8988T (cell line): ENCODE measurements around the gene HOXD8.

Source experiments
- DNase-seq: peaks from one replicate; pipeline ENCODE4 v3.0.0; 2011

Gene HOXD8

GRCh38 chr2:176160986-176161824, 31.7 kb downstream of the HOXD8 start:
- no peak for DNase-seq

- no peak for DNase-seq
Measured at GRCh38 chr2:176161825-176162626, 32.5 kb downstream of the HOXD8 start.

GRCh38 chr2:176162911-176163671, 33.6 kb downstream of the HOXD8 start:
- DNase-seq = no peak

DNA sequence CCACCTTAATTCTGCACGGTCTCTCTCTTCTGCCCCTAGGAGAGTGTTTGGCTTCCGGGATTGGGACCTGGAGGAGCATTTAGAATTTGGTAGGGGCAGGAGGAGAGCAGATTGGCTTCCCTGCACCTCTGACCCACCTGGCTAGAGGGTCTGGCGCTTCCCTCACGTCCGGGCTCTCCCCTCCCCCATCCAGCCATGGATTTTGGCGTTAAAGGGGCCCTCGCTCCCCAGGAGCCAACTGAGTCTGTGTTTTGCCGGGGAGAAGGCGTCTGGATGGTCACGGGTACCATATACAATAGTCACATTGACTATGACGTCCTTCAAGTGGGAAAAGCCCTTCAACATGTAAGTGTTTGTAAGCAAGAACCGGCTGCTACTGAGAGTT, 34.2 kb downstream of the HOXD8 start:
- no peak for DNase-seq

DNA sequence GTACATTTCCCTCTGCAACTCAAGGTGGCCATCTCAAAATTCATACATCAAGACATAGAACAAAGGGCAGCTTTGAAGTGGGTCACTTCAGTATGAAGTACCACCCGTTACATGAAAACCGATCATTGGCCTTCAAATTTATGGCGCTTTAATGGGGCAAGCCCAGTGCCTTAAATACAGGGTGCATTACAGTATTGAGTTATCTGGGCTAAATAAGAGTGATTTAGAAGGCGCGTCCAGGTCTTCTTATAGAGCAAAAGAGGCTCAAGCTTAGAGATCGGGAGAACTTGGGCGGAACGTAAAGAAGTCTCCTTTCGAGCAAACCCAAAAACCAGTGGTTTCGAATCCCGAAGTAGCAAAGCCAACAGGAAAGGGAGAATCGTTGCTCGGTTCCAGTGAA, 34.7 kb downstream of the HOXD8 start:
- no peak for DNase-seq

- DNase-seq = no peak
Measured at GRCh38 chr2:176164611-176165369, 35.3 kb downstream of the HOXD8 start.

- DNase-seq = no peak
Measured at GRCh38 chr2:176165370-176166050, 36.0 kb downstream of the HOXD8 start.

DNA sequence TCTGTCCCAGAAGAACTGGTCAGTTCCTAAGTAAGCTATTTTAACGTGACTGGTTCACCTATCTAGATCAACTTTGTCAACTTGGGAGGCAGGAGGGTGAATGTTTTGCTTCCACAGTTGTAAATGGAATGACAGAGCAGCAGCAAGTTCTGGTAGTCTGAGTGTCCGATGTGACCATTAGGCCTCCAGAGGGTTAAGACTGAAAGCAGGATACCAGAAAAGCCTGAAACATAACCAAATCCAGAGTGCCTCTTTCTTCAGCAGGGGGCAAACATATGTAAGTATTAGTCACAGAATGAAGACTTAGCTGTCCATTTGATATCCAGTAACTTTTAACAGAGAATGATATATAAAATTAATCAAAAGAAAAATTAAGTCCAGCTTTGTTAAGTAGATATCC, 36.8 kb downstream of the HOXD8 start:
- no peak for DNase-seq

- no peak for DNase-seq
Measured at GRCh38 chr2:176167398-176167797, 37.9 kb downstream of the HOXD8 start.

DNA sequence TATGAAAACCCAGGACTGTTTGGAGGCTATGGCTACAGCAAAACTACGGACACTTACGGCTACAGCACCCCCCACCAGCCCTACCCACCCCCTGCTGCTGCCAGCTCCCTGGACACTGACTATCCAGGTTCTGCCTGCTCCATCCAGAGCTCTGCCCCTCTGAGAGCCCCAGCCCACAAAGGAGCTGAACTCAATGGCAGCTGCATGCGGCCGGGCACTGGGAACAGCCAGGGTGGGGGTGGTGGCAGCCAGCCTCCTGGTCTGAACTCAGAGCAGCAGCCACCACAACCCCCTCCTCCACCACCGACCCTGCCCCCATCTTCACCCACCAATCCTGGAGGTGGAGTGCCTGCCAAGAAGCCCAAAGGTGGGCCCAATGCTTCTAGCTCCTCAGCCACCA, 39.7 kb downstream of the HOXD8 start:
- no peak for DNase-seq

GRCh38 chr2:176169711-176170110, 40.2 kb downstream of the HOXD8 start:
- no peak for DNase-seq

- DNase-seq = no peak
Measured at GRCh38 chr2:176170602-176171305, 41.2 kb downstream of the HOXD8 start.

DNA sequence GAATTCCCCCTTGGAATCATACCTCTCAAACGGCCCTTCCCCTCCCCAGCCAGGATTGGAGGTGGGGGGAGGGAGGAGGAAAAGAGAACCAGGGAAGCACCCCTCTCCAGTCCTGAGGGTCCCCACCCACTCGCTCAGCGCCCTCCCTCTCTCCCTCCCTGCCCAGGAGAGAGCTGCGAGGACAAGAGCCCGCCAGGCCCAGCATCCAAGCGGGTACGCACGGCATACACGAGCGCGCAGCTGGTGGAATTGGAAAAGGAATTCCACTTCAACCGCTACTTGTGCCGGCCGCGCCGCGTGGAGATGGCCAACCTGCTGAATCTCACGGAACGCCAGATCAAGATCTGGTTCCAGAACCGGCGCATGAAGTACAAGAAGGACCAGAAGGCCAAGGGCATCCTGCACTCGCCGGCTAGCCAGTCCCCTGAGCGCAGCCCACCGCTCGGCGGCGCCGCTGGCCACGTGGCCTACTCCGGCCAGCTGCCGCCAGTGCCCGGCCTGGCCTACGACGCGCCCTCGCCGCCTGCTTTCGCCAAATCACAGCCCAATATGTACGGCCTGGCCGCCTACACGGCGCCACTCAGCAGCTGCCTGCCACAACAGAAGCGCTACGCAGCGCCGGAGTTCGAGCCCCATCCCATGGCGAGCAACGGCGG, 42.0 kb downstream of the HOXD8 start:
- no peak for DNase-seq

DNA sequence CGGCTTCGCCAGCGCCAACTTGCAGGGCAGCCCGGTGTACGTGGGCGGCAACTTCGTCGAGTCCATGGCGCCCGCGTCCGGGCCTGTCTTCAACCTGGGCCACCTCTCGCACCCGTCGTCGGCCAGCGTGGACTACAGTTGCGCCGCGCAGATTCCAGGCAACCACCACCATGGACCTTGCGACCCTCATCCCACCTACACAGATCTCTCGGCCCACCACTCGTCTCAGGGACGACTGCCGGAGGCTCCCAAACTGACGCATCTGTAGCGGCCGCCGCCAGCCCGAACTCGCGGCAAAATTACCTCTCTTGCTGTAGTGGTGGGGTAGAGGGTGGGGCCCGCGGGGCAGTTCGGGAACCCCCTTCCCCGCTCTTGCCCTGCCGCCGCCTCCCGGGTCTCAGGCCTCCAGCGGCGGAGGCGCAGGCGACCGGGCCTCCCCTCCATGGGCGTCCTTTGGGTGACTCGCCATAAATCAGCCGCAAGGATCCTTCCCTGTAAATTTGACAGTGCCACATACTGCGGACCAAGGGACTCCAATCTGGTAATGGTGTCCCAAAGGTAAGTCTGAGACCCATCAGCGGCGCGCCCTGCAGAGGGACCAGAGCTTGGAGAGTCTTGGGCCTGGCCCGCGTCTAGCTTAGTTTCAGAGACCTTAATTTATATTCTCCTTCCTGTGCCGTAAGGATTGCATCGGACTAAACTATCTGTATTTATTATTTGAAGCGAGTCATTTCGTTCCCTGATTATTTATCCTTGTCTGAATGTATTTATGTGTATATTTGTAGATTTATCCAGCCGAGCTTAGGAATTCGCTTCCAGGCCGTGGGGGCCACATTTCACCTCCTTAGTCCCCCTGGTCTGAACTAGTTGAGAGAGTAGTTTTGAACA, 42.7 kb downstream of the HOXD8 start:
- DNase-seq = no peak

GRCh38 chr2:176172895-176173566, 43.5 kb downstream of the HOXD8 start:
- DNase-seq = no peak

- no peak for DNase-seq
Measured at GRCh38 chr2:176173567-176174381, 44.3 kb downstream of the HOXD8 start.

DNA sequence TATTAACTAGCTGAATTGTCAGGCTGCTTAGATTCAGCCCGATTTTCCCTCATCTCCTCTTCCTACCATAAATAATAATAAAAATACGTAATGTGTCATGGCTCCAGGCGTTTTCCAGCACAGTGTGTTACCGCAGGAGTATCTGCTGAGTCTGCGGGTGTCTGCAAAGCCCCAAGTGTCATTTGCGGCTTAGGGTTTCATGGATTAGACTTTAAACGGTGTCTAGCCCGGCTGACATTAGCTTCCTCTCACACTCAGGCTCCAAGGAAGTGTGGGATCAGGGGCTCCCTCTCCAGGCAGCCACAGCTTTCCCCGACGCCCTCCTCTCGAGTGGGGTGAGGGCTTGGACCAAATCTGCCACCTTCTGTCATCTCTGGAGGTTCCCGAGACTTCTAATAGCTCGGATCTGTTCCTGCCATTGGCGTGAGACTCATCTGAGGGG, 44.9 kb downstream of the HOXD8 start:
- DNase-seq = no peak
